Subcutaneous adipose tissue (tissue), 4 donors: ENCODE data around the gene AFF3. TPM values are rescaled to one million over a fixed set of nuclear protein-coding genes. Genes with fewer than 3 reads are reported as not detected.

Experiments used
- total RNA-seq, 4 donors: library from RNA; depleted of rRNA; stranded (reverse); fragments of >200 nt; gene quantifications; one replicate each; pipeline ENCODE4 v1.1.0, GENCODE V29; 2016
- TF ChIP-seq, protein P1 (sequence below): fragments of 450-650 bp; IDR thresholded peaks from one replicate; pipeline ENCODE4 v1.5.1; 2016; ENCODE audit warnings: low read depth, mild to moderate bottlenecking, control low read depth, antibody characterized with exemption, moderate library complexity

The AFF3 gene
- total RNA-seq, 4 donors from 2014 or later: 2.5 to 6.2 (median 5.6) TPM

DNA sequence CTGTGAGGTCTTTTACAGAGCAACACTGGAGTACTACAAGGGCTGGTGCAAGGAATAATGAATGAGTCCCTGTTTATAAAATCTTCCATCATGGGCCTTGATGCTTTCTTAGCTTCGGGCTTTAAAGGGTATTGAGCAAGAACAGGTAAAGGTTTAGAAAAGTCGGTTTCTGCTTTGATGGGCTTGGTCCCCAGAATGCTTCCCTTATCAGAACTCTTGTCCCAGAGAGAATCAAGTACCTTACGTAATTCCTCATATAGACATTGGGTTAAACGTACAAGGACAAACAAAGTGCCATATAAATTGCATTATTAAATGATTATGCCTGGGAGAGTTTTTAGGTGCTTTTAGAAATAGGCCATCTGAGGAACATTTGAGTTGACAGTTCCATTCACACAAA is 628.0 kb downstream of the AFF3 start:
- TF ChIP-seq, protein P1, sequence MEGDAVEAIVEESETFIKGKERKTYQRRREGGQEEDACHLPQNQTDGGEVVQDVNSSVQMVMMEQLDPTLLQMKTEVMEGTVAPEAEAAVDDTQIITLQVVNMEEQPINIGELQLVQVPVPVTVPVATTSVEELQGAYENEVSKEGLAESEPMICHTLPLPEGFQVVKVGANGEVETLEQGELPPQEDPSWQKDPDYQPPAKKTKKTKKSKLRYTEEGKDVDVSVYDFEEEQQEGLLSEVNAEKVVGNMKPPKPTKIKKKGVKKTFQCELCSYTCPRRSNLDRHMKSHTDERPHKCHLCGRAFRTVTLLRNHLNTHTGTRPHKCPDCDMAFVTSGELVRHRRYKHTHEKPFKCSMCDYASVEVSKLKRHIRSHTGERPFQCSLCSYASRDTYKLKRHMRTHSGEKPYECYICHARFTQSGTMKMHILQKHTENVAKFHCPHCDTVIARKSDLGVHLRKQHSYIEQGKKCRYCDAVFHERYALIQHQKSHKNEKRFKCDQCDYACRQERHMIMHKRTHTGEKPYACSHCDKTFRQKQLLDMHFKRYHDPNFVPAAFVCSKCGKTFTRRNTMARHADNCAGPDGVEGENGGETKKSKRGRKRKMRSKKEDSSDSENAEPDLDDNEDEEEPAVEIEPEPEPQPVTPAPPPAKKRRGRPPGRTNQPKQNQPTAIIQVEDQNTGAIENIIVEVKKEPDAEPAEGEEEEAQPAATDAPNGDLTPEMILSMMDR: no peak

DNA sequence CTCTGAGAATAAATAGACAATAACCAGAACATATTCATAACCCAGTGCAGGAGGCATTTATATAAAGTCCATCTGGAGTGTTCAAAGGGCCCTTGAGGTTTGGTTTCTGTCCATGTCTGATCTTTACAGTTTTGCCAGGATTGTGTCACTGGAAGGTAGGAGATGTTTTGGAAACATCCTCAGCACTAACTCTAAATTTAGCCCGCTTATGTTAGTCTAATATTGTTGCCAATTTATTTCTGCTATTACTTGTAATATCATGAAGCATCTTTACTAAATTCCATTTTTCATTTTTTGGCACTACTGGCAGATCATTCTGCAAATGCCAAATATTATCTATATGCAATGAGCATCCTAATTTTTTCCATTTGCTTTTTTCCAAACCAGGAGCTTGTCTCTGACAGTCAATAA is 630.2 kb downstream of the AFF3 start:
- TF ChIP-seq, protein P1: no peak

DNA sequence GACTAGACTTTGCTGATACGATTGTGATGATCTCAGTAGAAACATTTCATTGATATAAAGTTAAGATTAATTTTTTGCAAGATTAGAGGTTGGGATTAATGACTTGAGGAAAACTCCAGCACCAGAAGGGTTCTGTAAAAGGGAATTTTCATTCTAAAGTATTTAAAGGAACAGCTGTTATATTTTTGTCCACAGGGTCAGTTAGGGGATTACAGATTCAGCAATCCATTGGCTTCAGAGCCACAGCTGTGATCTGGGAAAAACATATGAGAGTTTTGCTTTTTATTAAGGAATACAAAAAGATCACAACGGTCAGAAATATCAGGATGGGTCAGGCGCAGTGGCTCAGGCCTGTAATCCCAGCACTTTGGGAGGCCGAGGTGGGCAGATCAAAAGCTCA is 633.0 kb downstream of the AFF3 start:
- TF ChIP-seq, protein P1: no peak

DNA sequence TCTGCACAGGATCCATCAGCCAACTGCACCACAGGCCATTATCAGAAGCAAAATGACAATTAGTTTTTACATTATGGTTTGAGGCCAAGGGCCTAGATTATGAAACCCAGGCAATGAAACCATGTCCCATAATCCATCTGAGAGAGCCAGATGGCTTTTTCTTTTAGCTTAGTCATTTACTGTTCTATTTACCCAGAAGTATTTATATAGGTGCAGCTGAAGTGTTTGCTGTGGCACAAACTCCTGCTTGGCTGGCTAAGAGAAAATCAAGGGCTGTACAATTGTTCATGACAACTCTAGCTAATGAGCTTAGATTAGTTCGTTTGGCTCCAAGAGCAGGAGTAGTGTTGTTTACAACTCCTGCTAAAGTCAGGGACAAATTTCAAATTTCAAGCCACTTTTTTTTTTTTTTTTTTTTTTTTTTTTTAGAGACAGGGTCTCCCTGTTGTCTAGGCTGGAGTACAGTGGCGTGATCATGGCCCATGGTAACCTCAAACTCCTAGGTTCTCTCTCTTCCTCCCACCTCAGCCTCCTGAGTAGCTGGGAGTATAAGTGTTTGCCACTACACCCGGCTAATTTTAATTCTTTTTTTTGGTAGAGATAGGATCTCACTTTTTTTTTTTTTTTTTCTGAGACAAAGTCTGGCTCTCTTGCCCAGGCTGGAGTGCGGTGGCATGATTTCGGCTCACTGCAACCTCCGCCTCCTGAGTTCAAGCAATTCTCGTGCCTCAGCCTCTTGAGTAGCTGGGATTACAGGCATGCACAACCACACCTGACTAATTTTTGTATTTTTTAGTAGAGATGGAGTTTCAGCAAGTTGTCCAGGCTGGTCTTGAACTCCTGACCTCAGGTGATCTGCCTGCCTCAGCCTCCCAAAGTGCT is 634.2 kb downstream of the AFF3 start:
- TF ChIP-seq, protein P1: no peak

DNA sequence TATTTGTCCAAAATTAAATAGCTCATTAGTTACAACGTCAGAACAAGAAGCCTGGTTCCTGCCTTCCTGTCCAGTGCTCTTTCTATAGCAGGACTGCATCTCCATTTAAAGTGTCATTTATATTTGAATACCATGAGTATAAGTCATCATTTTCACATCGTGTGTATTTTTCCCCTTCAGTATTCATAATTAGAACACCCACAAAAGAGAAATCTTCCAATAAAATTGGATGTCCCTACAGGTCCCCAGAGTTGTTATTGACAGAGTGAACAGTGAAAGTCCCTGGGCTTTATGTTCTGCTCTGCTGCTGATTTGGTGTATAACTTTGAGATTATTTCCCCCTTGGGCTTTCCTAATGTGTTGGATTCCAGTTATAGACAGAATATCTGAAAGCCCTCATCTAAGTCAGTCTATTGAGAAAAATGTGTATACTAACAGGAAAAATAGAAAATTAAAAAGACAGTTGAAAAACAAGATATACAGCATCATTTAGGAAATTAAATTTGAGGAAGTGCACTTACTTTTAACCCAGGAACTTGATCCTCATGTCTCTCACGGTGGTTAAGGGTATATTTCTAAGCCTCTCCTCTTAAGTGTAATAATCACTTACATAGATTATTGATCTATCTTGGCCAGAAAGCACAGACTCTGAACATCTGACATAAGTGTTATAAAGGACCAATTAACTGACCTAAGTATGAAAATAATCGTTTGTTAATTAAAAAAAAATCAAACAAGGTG is 637.4 kb downstream of the AFF3 start:
- TF ChIP-seq, protein P1: no peak

DNA sequence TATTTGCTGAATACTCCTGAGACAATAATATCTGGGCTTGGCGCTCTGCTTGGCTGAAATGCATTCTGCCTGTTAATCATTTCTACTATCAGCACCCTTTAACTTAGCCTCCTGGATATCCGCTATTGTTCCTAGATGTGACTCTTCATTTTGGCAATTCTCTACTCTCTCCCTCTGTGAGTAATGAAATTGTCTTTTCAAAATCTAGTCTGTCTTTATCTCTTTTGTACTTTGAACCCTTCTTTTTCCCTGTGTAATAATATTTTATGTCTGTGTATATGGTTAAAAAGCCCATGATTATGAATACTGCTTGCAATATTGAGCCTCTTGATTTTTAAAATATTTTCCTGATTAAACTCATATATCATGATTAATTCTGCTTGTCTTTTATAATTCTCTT is 646.4 kb downstream of the AFF3 start:
- TF ChIP-seq, protein P1: no peak

Other genes starting within 250 kb of the AFF3 start
- 1 to 10 TPM; 1.3 to 9.3 (median 3.5) TPM for gene LONRF2, start 179.9 kb upstream of the AFF3 start, total RNA-seq